ENCODE data around the gene WDR7.
A peak's percentile ranks its signal among the peaks of the same experiment; 100 is the strongest.

DNA sequence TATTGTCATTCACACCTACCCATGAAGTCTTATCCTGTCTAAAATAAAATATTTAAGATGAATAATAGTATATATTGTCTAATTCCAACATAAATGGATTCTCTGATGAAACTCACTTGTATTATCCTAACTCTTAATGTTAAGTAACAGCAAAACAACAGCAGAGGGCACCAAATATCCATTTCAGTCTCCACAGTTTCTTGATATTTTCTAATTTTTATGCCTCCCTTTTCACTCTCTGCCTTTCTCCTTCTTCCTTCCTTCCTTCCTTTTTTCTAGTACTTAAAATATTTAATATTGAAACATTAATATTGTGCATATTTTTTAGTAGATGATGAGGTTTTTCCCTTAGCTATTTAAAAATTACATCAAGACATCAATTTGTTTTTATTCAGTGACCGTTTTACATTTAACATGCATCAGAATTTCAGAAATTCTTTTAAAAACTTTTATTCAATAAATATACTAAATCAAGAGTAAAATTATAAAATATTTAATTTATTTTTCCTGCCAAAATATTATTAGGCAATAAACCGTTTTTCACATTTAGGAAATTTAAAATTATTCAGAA lies 97.6 kb downstream of the WDR7 start:
- TF ChIP-seq, protein P1, sequence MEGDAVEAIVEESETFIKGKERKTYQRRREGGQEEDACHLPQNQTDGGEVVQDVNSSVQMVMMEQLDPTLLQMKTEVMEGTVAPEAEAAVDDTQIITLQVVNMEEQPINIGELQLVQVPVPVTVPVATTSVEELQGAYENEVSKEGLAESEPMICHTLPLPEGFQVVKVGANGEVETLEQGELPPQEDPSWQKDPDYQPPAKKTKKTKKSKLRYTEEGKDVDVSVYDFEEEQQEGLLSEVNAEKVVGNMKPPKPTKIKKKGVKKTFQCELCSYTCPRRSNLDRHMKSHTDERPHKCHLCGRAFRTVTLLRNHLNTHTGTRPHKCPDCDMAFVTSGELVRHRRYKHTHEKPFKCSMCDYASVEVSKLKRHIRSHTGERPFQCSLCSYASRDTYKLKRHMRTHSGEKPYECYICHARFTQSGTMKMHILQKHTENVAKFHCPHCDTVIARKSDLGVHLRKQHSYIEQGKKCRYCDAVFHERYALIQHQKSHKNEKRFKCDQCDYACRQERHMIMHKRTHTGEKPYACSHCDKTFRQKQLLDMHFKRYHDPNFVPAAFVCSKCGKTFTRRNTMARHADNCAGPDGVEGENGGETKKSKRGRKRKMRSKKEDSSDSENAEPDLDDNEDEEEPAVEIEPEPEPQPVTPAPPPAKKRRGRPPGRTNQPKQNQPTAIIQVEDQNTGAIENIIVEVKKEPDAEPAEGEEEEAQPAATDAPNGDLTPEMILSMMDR (conservative IDR thresholded peaks at IDR 0.05; ENCODE audit: low read depth, low read length), result peak; percentile 75
- TF ChIP-seq, protein P2, sequence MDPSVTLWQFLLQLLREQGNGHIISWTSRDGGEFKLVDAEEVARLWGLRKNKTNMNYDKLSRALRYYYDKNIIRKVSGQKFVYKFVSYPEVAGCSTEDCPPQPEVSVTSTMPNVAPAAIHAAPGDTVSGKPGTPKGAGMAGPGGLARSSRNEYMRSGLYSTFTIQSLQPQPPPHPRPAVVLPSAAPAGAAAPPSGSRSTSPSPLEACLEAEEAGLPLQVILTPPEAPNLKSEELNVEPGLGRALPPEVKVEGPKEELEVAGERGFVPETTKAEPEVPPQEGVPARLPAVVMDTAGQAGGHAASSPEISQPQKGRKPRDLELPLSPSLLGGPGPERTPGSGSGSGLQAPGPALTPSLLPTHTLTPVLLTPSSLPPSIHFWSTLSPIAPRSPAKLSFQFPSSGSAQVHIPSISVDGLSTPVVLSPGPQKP (IDR thresholded peaks at IDR 0.05; ENCODE audit: borderline replicate concordance, low read depth, low read length), result no peak
- TF ChIP-seq POLR2A (IDR thresholded peaks at IDR 0.05; ENCODE audit: low read depth, low read length) (no peak), CEBPB (IDR thresholded peaks at IDR 0.05; ENCODE audit: low read depth, low read length) (peak; percentile 1; the same call in 1 of the 2 replicates), RAD21 (IDR thresholded peaks at IDR 0.05; ENCODE audit: low read length) (peak; percentile 82), SMC3 (IDR thresholded peaks at IDR 0.05; ENCODE audit: low read depth, low read length) (peak; percentile 65), BHLHE40 (IDR thresholded peaks at IDR 0.05; ENCODE audit: low read depth, low read length) (no peak), CHD1 (IDR thresholded peaks at IDR 0.05; ENCODE audit: low read depth, low read length) (no peak), RFX5 (IDR thresholded peaks at IDR 0.05; ENCODE audit: low read depth, low read length) (no peak)
- TF ChIP-seq, protein P3, sequence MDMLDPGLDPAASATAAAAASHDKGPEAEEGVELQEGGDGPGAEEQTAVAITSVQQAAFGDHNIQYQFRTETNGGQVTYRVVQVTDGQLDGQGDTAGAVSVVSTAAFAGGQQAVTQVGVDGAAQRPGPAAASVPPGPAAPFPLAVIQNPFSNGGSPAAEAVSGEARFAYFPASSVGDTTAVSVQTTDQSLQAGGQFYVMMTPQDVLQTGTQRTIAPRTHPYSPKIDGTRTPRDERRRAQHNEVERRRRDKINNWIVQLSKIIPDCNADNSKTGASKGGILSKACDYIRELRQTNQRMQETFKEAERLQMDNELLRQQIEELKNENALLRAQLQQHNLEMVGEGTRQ (IDR thresholded peaks at IDR 0.05; ENCODE audit: low read depth, low read length), result no peak
